Measurements from ENCODE around the gene CD7. TPM values are rescaled to one million over a fixed set of nuclear protein-coding genes. Genes with fewer than 3 reads are reported as not detected.

CD7 gene
- total RNA-seq, 1 donor from 2014 or later = 0.52 TPM

DNA sequence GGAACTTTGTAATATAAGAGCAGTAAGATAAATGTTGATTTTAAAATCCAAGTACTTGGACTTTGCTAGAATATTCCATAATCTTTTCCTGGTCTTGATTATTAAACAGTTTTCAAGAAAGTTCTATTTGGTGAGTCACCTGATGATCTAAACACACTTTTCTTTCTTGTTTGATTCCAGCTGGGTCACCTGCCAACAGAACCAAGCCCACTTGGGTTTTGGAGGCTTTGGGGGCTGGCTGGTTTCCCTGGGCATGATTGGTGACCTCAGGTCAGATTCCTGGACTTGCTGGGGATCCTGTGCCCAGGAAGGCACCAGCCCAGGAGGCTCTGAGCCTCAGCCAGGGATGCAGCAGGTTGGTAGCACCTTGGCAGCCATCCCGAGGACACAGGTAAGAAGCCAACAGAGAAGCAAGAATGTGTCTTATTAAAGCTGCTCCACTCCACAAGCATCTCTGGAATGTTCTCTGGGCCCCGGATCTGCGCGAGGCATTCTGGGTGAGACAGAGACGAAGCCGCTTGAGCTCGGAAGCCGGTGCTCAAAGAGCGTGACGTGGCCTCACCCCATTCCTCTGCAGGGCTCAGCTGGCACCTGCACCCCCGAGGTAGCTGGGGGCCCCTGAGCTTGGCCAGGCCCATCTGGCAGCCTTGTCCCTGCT lies 38.5 kb upstream of the CD7 start:
- H3K4me1 ChIP-seq (ENCODE audit: control insufficient read depth in 3 of 3, insufficient read depth in 3 of 3, low read length in 3 of 3) = peaks cover 8 to 16% (median 9%) of the 10 kb centered on the region in 3 donors
- H3K27ac ChIP-seq (ENCODE audit: low read depth, low read length) = no peak overlapping the region
- no peak overlapping the region for H3K4me3 ChIP-seq (ENCODE audit: low read length in 3 of 3)
- H3K9ac ChIP-seq (ENCODE audit: low read depth in 1 of 3, low read length in 3 of 3) = no peak overlapping the region
- H3K36me3 ChIP-seq (ENCODE audit: control insufficient read depth in 3 of 3, insufficient read depth in 3 of 3, low read length in 3 of 3) = no peaks in the 10 kb centered on the region
- peaks cover 19 to 42% (median 25%) of the 10 kb centered on the region in 3 donors for H3K27me3 ChIP-seq (ENCODE audit: control insufficient read depth in 3 of 3, insufficient read depth in 3 of 3, low read length in 3 of 3)
- no peaks in the 10 kb centered on the region for H3K9me3 ChIP-seq (ENCODE audit: control insufficient read depth in 3 of 3, low read length in 3 of 3)

DNA sequence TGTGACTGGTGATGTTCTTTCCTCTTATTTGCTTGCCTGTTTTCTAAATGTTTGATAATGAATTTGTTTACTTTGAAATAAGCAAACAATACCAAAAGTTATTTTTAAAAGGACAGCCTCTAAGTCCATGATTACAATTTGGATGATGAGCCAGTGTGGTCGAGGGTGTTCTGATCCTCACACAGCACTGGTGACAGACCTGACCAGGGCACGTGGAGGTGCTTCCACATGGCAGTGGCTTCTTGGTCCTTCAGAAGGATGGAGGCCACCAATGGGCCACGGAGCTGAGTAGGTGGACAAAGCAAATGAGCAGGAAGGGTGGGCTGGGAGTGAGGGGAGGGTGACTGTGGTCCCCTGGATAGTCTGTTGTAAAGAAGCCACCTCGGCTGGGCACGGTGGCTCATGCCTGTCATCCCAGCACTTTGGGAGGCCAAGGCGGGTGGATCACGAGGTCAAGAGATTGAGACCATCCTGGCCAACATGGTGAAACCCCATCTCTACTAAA lies 37.4 kb upstream of the CD7 start:
- Histone ChIP-seq H3K4me3 (ENCODE audit: low read length in 3 of 3) (no peak overlapping the region), H3K9ac (ENCODE audit: low read depth in 1 of 3, low read length in 3 of 3) (no peak overlapping the region), H3K9me3 (ENCODE audit: control insufficient read depth in 3 of 3, low read length in 3 of 3) (no peaks in the 10 kb centered on the region), H3K27ac (ENCODE audit: low read depth, low read length) (no peak overlapping the region), H3K4me1 (ENCODE audit: control insufficient read depth in 3 of 3, insufficient read depth in 3 of 3, low read length in 3 of 3) (peaks cover 8 to 16% (median 9%) of the 10 kb centered on the region in 3 donors), H3K27me3 (ENCODE audit: control insufficient read depth in 3 of 3, insufficient read depth in 3 of 3, low read length in 3 of 3) (peaks cover 22 to 42% (median 25%) of the 10 kb centered on the region in 3 donors), H3K36me3 (ENCODE audit: control insufficient read depth in 3 of 3, insufficient read depth in 3 of 3, low read length in 3 of 3) (no peaks in the 10 kb centered on the region)

DNA sequence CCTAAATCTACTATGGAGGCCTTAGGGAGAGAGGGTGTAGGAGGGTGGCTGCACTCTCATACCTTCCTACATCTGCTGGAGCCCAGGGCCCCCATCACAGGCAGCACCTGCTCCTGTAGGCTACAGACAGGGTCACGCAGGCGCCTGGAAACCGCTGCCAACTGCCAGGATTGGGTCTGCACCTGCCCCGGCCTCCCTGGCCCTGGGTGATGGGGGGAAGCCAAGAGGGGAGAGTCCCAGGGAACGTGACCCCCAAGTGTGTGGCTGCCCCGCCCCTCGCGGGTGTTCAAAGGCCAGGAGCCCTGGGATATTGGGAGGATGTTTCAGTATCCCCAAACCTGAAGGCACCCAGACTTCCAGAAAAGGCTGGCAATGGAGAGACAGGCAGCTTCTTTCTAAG lies 36.1 kb upstream of the CD7 start:
- H3K36me3 ChIP-seq (ENCODE audit: control insufficient read depth in 3 of 3, insufficient read depth in 3 of 3, low read length in 3 of 3) = no peaks in the 10 kb centered on the region
- H3K4me1 ChIP-seq (ENCODE audit: control insufficient read depth in 3 of 3, insufficient read depth in 3 of 3, low read length in 3 of 3) = peaks cover 8 to 16% (median 9%) of the 10 kb centered on the region in 3 donors
- peaks cover 18 to 34% (median 19%) of the 10 kb centered on the region in 3 donors for H3K27me3 ChIP-seq (ENCODE audit: control insufficient read depth in 3 of 3, insufficient read depth in 3 of 3, low read length in 3 of 3)
- H3K9me3 ChIP-seq (ENCODE audit: control insufficient read depth in 3 of 3, low read length in 3 of 3) = no peaks in the 10 kb centered on the region
- no peak overlapping the region for H3K27ac ChIP-seq (ENCODE audit: low read depth, low read length)
- no peak overlapping the region for H3K4me3 ChIP-seq (ENCODE audit: low read length in 3 of 3)
- no peak overlapping the region for H3K9ac ChIP-seq (ENCODE audit: low read depth in 1 of 3, low read length in 3 of 3)

DNA sequence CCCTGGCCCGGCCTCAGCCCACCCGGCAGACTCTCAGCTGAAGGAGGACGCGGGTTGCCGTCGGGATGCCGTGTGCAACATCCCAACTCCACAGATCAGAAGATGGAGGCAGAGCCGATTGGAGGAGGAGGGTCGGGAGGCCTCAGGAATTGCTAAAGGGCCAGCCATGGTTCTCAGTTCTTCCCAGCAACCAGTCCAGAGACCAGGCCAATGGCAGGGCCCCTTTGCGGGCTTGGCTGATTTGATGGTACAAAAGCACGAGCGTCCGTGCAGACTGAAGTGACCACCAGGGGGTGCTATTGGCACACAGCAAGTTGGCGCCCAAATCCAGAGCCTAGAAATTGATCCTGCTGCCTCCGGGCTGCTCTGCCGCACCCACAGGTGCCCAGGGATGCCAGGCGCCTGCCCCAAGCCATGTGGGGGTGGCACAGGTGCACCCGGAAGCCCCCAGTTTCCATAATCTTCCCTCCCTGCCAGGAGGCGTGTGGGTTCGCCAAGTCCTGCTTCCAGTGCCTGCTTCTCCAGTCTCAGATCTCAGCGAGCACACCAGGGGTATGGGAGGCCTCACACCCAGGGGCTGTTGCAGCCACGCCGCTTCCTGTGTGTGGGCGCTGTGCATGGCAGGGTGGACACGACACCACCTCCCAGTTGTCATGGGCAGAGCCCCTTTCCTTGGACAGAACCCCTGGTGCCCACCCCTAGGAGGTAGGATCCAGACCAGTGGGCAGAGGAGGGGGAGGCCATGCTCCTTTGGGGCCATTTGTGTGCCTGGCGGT lies 34.5 kb upstream of the CD7 start:
- Histone ChIP-seq H3K4me1 (ENCODE audit: control insufficient read depth in 3 of 3, insufficient read depth in 3 of 3, low read length in 3 of 3) (peaks cover 8 to 14% (median 8%) of the 10 kb centered on the region in 3 donors), H3K9me3 (ENCODE audit: control insufficient read depth in 3 of 3, low read length in 3 of 3) (no peaks in the 10 kb centered on the region), H3K27ac (ENCODE audit: low read depth, low read length) (no peak overlapping the region), H3K9ac (ENCODE audit: low read depth in 1 of 3, low read length in 3 of 3) (no peak overlapping the region), H3K36me3 (ENCODE audit: control insufficient read depth in 3 of 3, insufficient read depth in 3 of 3, low read length in 3 of 3) (no peaks in the 10 kb centered on the region), H3K27me3 (ENCODE audit: control insufficient read depth in 3 of 3, insufficient read depth in 3 of 3, low read length in 3 of 3) (peaks cover 12 to 28% (median 14%) of the 10 kb centered on the region in 3 donors), H3K4me3 (ENCODE audit: low read length in 3 of 3) (no peak overlapping the region)

DNA sequence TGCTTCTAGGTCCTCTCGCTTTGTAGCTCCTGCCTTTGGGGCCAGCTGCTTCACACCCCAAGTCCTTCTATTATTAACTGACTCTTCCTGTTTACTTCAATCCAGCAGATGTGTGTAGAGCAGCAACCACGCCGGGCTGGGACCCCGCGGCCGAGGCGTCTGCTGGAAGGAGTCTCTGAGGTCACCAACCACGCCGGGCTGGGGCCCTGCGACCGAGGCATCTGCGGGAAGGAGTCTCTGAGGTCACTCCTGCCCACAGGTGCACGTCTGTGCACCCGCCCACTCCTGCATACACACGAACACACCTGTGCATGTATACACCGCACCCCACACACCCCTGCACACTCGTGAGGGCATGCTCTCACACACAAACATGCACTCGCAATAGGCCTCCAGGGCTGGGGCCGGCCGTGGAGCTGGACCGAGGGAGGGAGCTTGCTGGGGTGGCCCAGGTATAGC lies 33.9 kb upstream of the CD7 start:
- H3K9ac ChIP-seq (ENCODE audit: low read depth in 1 of 3, low read length in 3 of 3) = no peak overlapping the region
- no peak overlapping the region for H3K4me3 ChIP-seq (ENCODE audit: low read length in 3 of 3)
- peaks cover 2 to 8% (median 2%) of the 10 kb centered on the region in 3 donors for H3K4me1 ChIP-seq (ENCODE audit: control insufficient read depth in 3 of 3, insufficient read depth in 3 of 3, low read length in 3 of 3)
- peaks cover 7 to 22% (median 7%) of the 10 kb centered on the region in 3 donors for H3K27me3 ChIP-seq (ENCODE audit: control insufficient read depth in 3 of 3, insufficient read depth in 3 of 3, low read length in 3 of 3)
- no peak overlapping the region for H3K27ac ChIP-seq (ENCODE audit: low read depth, low read length)
- H3K36me3 ChIP-seq (ENCODE audit: control insufficient read depth in 3 of 3, insufficient read depth in 3 of 3, low read length in 3 of 3) = no peaks in the 10 kb centered on the region
- H3K9me3 ChIP-seq (ENCODE audit: control insufficient read depth in 3 of 3, low read length in 3 of 3) = no peaks in the 10 kb centered on the region

DNA sequence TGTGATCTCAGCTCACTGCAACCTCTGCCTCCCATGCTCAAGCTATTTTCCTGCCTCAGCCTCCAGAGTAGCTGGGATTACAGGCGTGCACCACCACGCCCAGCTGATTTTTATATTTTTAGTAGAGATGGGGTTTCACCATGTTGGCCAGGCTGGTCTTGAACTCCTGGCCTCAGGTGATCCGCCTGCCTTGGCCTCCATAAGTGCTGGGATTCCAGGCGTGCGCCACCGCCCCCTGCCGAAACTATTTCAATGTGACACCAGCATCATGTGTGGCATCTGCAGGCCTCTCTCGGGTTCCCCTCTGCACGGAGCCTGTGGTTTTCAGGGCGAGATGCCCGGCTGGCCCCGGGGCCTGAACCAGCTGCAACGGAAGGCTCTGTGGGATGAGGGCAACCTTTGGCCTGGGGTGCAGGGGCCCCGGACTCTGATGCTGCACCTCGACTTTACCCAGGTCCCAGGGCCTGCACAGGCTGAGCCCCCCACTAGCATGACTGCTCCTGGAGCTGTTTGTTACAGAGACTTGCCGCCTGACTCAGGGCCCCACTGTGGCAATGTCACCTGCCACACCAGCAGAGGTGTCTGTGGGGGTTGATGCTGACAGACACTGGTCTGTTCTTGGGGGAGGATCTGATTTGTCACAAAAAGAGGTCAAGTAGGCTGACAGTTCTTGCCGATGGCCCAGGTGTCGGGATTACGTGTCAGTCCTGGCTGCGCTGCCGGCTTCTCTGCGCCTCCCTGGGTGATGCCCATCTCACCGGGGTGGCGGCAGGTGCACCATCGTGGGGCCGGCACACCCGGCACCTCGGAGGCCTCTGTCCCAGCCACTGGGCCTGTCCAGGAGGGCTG lies 33.0 kb upstream of the CD7 start:
- no peaks in the 10 kb centered on the region for H3K9me3 ChIP-seq (ENCODE audit: control insufficient read depth in 3 of 3, low read length in 3 of 3)
- no peak overlapping the region for H3K4me3 ChIP-seq (ENCODE audit: low read length in 3 of 3)
- no peaks in the 10 kb centered on the region for H3K36me3 ChIP-seq (ENCODE audit: control insufficient read depth in 3 of 3, insufficient read depth in 3 of 3, low read length in 3 of 3)
- H3K9ac ChIP-seq (ENCODE audit: low read depth in 1 of 3, low read length in 3 of 3) = no peak overlapping the region
- H3K27me3 ChIP-seq (ENCODE audit: control insufficient read depth in 3 of 3, insufficient read depth in 3 of 3, low read length in 3 of 3) = peaks cover 4 to 13% (median 7%) of the 10 kb centered on the region in 3 donors
- peaks cover 0 to 8% (median 2%) of the 10 kb centered on the region in 3 donors for H3K4me1 ChIP-seq (ENCODE audit: control insufficient read depth in 3 of 3, insufficient read depth in 3 of 3, low read length in 3 of 3)
- no peak overlapping the region for H3K27ac ChIP-seq (ENCODE audit: low read depth, low read length)

DNA sequence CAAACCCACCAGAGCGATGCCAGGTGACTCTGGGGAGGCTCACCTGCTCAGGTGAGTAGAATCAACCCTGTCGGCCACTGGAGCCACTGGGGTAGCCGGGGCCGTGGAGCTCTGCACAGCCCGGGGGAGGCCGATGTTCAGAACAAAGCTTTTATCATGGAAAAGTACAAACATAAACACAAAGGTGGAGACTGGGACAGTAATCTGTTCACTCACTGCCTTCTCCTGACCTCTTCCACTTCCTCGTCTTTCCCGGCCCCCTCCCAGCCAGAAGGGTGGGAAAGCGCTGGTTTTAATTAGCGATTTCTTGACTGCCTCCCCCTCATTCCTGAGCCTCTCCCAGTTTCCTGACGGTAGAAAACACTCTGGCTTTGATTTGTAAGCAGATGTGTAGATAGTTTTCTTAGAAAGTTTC lies 31.9 kb upstream of the CD7 start:
- Histone ChIP-seq H3K27ac (ENCODE audit: low read depth, low read length) (no peak overlapping the region), H3K9me3 (ENCODE audit: control insufficient read depth in 3 of 3, low read length in 3 of 3) (no peaks in the 10 kb centered on the region), H3K36me3 (ENCODE audit: control insufficient read depth in 3 of 3, insufficient read depth in 3 of 3, low read length in 3 of 3) (no peaks in the 10 kb centered on the region), H3K4me1 (ENCODE audit: control insufficient read depth in 3 of 3, insufficient read depth in 3 of 3, low read length in 3 of 3) (peaks cover 0 to 8% (median 2%) of the 10 kb centered on the region in 3 donors), H3K27me3 (ENCODE audit: control insufficient read depth in 3 of 3, insufficient read depth in 3 of 3, low read length in 3 of 3) (peaks cover 0 to 7% (median 6%) of the 10 kb centered on the region in 3 donors), H3K4me3 (ENCODE audit: low read length in 3 of 3) (no peak overlapping the region), H3K9ac (ENCODE audit: low read depth in 1 of 3, low read length in 3 of 3) (no peak overlapping the region)

DNA sequence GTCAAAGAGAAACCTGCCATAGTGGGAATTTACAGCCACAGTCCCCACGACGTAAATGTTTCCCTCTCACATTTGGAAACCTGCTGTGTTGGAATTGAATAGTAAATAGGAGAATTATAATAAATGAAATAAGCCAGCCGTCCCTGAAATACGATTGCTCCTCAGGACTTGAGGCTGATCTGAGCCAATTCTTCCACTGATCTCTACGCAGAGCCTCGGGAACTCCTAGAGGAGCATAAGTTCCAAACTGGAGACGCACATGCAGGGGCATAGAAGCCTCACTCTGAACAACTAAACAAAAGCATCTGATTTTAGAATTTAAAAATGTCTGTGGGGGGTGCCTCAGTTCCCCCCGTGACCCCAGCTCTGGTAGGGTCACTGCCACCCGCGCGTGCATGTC lies 31.5 kb upstream of the CD7 start:
- H3K4me3 ChIP-seq (ENCODE audit: low read length in 3 of 3) = no peak overlapping the region
- peaks cover 0 to 7% (median 2%) of the 10 kb centered on the region in 3 donors for H3K27me3 ChIP-seq (ENCODE audit: control insufficient read depth in 3 of 3, insufficient read depth in 3 of 3, low read length in 3 of 3)
- no peaks in the 10 kb centered on the region for H3K36me3 ChIP-seq (ENCODE audit: control insufficient read depth in 3 of 3, insufficient read depth in 3 of 3, low read length in 3 of 3)
- H3K27ac ChIP-seq (ENCODE audit: low read depth, low read length) = no peak overlapping the region
- H3K9ac ChIP-seq (ENCODE audit: low read depth in 1 of 3, low read length in 3 of 3) = no peak overlapping the region
- no peaks in the 10 kb centered on the region for H3K9me3 ChIP-seq (ENCODE audit: control insufficient read depth in 3 of 3, low read length in 3 of 3)
- H3K4me1 ChIP-seq (ENCODE audit: control insufficient read depth in 3 of 3, insufficient read depth in 3 of 3, low read length in 3 of 3) = peaks cover 0 to 8% (median 2%) of the 10 kb centered on the region in 3 donors

DNA sequence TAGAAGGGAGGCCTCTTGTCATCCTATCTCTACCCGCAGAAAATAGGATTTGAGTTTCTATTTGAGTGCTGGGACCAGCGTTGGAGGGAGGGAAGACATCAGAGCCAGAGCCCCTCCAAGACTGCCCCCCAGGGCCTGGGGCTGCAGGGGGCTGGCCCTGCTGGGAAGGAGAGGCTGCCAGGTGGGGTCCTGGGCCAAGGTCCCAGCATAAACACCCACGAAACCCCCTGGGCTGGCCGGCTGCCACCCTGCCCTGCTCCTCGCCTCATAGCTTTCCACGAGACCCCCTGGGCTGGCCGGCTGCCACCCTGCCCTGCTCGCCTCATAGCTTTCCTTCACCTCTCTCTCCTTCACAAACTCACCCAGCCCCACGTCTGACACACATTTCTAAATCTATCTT lies 31.0 kb upstream of the CD7 start:
- no peaks in the 10 kb centered on the region for H3K9me3 ChIP-seq (ENCODE audit: control insufficient read depth in 3 of 3, low read length in 3 of 3)

More for the DNA sequence above, 31.0 kb upstream of the CD7 start:
- Histone ChIP-seq H3K9ac (ENCODE audit: low read depth in 1 of 3, low read length in 3 of 3) (no peak overlapping the region), H3K36me3 (ENCODE audit: control insufficient read depth in 3 of 3, insufficient read depth in 3 of 3, low read length in 3 of 3) (no peaks in the 10 kb centered on the region), H3K4me1 (ENCODE audit: control insufficient read depth in 3 of 3, insufficient read depth in 3 of 3, low read length in 3 of 3) (peaks cover 0 to 8% (median 2%) of the 10 kb centered on the region in 3 donors), H3K4me3 (ENCODE audit: low read length in 3 of 3) (no peak overlapping the region), H3K27ac (ENCODE audit: low read depth, low read length) (no peak overlapping the region), H3K27me3 (ENCODE audit: control insufficient read depth in 3 of 3, insufficient read depth in 3 of 3, low read length in 3 of 3) (peaks cover 0 to 4% (median 0%) of the 10 kb centered on the region in 3 donors)
